ENCODE measurements around the gene SEC24A. TPM values are rescaled to one million over a fixed set of nuclear protein-coding genes. Genes with fewer than 3 reads are reported as not detected.

SEC24A gene
- total and polyA plus RNA-seq, 2 donors (not counting 3 experiments of a cell fraction or from before 2014, with no cell fraction given): 19.8 to 30.0 TPM

DNA sequence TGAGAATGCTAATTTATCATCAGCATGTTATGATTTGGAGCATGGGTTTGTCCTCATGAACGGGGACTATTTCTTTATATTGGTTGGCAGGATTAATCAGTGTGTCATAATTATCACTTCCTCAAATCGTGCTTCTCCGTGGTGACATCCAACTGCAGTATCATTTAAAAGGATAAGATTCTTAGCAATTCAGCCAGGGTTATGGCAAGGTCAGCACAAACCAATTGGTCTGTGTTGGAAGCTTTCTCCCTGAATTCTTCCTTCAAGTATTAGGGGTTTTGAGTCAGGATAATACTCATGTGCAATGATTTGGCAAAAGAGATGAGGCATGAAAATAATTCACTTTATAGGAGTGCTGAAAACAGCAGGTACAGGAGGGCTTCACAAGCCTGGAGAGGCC is 84.2 kb downstream of the SEC24A start:
- POLR2A ChIA-PET: interaction anchor here (0.6 kb wide), 1 partner anchor 23 kb away, joined by 4 read pairs; no protein-coding TSS in a partner anchor
- no peaks in the 10 kb centered on the region for H4K20me1 ChIP-seq (replicated peaks; ENCODE audit: control insufficient read depth, extremely low read depth, insufficient read depth, low read length)
- H3K4me1 ChIP-seq (ENCODE audit: control insufficient read depth, extremely low read depth, insufficient read depth, low read length): no peaks in the 10 kb centered on the region
- CTCF ChIA-PET: interaction anchor here (3.7 kb wide), 1 partner anchor 172 kb away, joined by 13 read pairs; the partner anchor contains the start of gene PCBD2
- no peaks in the 10 kb centered on the region for H3K79me2 ChIP-seq (ENCODE audit: control insufficient read depth, insufficient read depth, low read length)
- H3K4me3 ChIP-seq (replicated peaks in 1 of 3; ENCODE audit: insufficient read depth in 1 of 3, low read depth in 1 of 3, low read length in 3 of 3): no peak overlapping the region
- FAIRE-seq (no peak), DNase-seq (ENCODE audit: low read depth, low spot score) (no peak)
- H2AFZ ChIP-seq (ENCODE audit: low read depth, low read length): no peak overlapping the region
- H3K9me1 ChIP-seq (replicated peaks; ENCODE audit: control insufficient read depth, extremely low read depth, insufficient read depth, low read length): no peaks in the 10 kb centered on the region
- H3K9ac ChIP-seq (replicated peaks; ENCODE audit: extremely low read depth, insufficient read depth, low read length): no peak overlapping the region
- H3K4me2 ChIP-seq (ENCODE audit: insufficient read depth, low read length): no peak overlapping the region
- no TSS peak for BruUV-seq (replicated peaks)
- no peaks in the 10 kb centered on the region for H3K27me3 ChIP-seq (ENCODE audit: control insufficient read depth in 2 of 2, insufficient read depth in 2 of 2, low read length in 2 of 2)
- dilution Hi-C loops (cut with MboI; ENCODE audit: extremely low pct_ligation_motif_present, low sequenced_read_pairs): no loop called here
- no peaks in the 10 kb centered on the region for H3K9me3 ChIP-seq (replicated peaks; ENCODE audit: control insufficient read depth, insufficient read depth, low read length)
- TF ChIP-seq MYC (IDR thresholded peaks at IDR 0.05; ENCODE audit: low read depth, low read length): no peak
- TF ChIP-seq JUN (IDR thresholded peaks at IDR 0.05; ENCODE audit: borderline replicate concordance, insufficient read depth, insufficient read length, low read depth): no peak
- no peaks in the 10 kb centered on the region for H3K36me3 ChIP-seq (ENCODE audit: control insufficient read depth in 2 of 2, extremely low read depth in 1 of 2, insufficient read depth in 2 of 2, low read length in 2 of 2)
- H3K27ac ChIP-seq (ENCODE audit: insufficient read depth, low read depth, low read length): no peak overlapping the region
- intact Hi-C loops (cut with micrococcal nuclease): no loop called here

DNA sequence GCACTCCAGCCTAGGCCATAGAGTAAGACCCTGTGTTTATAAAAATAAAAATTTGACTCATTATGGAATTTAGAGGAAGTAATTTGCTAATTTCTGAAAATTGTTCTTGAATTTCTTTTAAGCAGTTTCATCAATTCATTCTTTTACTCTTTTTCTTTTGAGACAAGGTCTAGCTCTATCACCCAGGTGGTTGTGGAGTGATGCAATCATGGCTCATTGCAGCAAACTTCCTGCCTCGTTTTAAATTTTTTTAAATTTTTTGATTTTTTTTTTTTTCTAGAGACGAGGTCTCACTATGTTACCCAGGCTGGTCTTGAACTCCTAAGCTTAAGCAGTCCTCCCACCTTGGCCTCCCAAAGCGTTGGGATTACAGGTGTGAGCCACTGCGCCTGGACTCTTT is 86.7 kb downstream of the SEC24A start:
- FAIRE-seq: no peak

More for the DNA sequence above, 86.7 kb downstream of the SEC24A start:
- H3K27ac ChIP-seq (ENCODE audit: insufficient read depth, low read depth, low read length): no peak overlapping the region
- H3K9me3 ChIP-seq (replicated peaks; ENCODE audit: control insufficient read depth, insufficient read depth, low read length): no peaks in the 10 kb centered on the region
- BruUV-seq (replicated peaks): no TSS peak
- no peaks in the 10 kb centered on the region for H3K36me3 ChIP-seq (ENCODE audit: control insufficient read depth in 2 of 2, extremely low read depth in 1 of 2, insufficient read depth in 2 of 2, low read length in 2 of 2)
- peaks cover 9% of the 10 kb centered on the region for H3K4me1 ChIP-seq (ENCODE audit: control insufficient read depth, extremely low read depth, insufficient read depth, low read length)
- intact Hi-C loops (cut with micrococcal nuclease): loop anchor here (5.0 kb wide), 3 partner anchors 323 to 467 kb away; partner anchors contain the start of genes CDKL3 and CDKN2AIPNL
- no peak for DNase-seq (ENCODE audit: low read depth, low spot score)
- H3K9me1 ChIP-seq (replicated peaks; ENCODE audit: control insufficient read depth, extremely low read depth, insufficient read depth, low read length): no peaks in the 10 kb centered on the region
- H3K4me3 ChIP-seq (replicated peaks in 1 of 3; ENCODE audit: insufficient read depth in 1 of 3, low read depth in 1 of 3, low read length in 3 of 3): no peak overlapping the region
- no peak for TF ChIP-seq POLR2A (IDR thresholded peaks at IDR 0.05; ENCODE audit: low read depth, low read length)
- no peak for TF ChIP-seq FOS (IDR thresholded peaks at IDR 0.05; ENCODE audit: borderline replicate concordance, insufficient read depth, low read length)
- TF ChIP-seq JUN (IDR thresholded peaks at IDR 0.05; ENCODE audit: borderline replicate concordance, insufficient read depth, insufficient read length, low read depth): no peak
- no peak for TF ChIP-seq MYC (IDR thresholded peaks at IDR 0.05; ENCODE audit: low read depth, low read length)
- TF ChIP-seq POLR2AphosphoS5 (IDR thresholded peaks at IDR 0.05; ENCODE audit: insufficient read depth, low read depth, low read length): no peak
- TF ChIP-seq EZH2 (IDR thresholded peaks at IDR 0.05; ENCODE audit: borderline replicate concordance, low read depth, low read length, severe bottlenecking): no peak
- TF ChIP-seq, protein P1, sequence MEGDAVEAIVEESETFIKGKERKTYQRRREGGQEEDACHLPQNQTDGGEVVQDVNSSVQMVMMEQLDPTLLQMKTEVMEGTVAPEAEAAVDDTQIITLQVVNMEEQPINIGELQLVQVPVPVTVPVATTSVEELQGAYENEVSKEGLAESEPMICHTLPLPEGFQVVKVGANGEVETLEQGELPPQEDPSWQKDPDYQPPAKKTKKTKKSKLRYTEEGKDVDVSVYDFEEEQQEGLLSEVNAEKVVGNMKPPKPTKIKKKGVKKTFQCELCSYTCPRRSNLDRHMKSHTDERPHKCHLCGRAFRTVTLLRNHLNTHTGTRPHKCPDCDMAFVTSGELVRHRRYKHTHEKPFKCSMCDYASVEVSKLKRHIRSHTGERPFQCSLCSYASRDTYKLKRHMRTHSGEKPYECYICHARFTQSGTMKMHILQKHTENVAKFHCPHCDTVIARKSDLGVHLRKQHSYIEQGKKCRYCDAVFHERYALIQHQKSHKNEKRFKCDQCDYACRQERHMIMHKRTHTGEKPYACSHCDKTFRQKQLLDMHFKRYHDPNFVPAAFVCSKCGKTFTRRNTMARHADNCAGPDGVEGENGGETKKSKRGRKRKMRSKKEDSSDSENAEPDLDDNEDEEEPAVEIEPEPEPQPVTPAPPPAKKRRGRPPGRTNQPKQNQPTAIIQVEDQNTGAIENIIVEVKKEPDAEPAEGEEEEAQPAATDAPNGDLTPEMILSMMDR (IDR thresholded peaks at IDR 0.05; ENCODE audit: extremely low read depth in 1 of 2, insufficient read depth in 1 of 2, low read depth in 1 of 2, low read length in 2 of 2): no peak
- TF ChIP-seq, protein P2, sequence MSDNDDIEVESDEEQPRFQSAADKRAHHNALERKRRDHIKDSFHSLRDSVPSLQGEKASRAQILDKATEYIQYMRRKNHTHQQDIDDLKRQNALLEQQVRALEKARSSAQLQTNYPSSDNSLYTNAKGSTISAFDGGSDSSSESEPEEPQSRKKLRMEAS (IDR thresholded peaks at IDR 0.05; ENCODE audit: insufficient read depth, insufficient read length): no peak
- TF ChIP-seq GATA2 (IDR thresholded peaks at IDR 0.05; ENCODE audit: insufficient read depth, insufficient read length, low read depth, low read length): no peak
- no peak overlapping the region for H3K4me2 ChIP-seq (ENCODE audit: insufficient read depth, low read length)
- ChIA-PET CTCF (interaction anchor here (3.7 kb wide), 1 partner anchor 170 kb away, joined by 13 read pairs; the partner anchor contains the start of gene PCBD2), POLR2A (no interaction called here)
- H4K20me1 ChIP-seq (replicated peaks; ENCODE audit: control insufficient read depth, extremely low read depth, insufficient read depth, low read length): no peaks in the 10 kb centered on the region
- H3K27me3 ChIP-seq (ENCODE audit: control insufficient read depth in 2 of 2, insufficient read depth in 2 of 2, low read length in 2 of 2): no peaks in the 10 kb centered on the region
- peaks cover 14% of the 10 kb centered on the region for H3K79me2 ChIP-seq (ENCODE audit: control insufficient read depth, insufficient read depth, low read length)
- no peak overlapping the region for H2AFZ ChIP-seq (ENCODE audit: low read depth, low read length)
- H3K9ac ChIP-seq (replicated peaks; ENCODE audit: extremely low read depth, insufficient read depth, low read length): no peak overlapping the region
- dilution Hi-C loops (cut with MboI; ENCODE audit: extremely low pct_ligation_motif_present, low sequenced_read_pairs): no loop called here

Measured in endothelial cell of umbilical vein (primary cell).